ENCODE measurements around the gene TCIRG1. TPM values are rescaled to one million over a fixed set of nuclear protein-coding genes. Genes with fewer than 3 reads are reported as not detected.

Gene TCIRG1
- total and polyA plus RNA-seq, 2 of the 13 experiments (the other 11 are each of a cell fraction or from before 2014, with no cell fraction given) = 48.0 to 69.6 TPM

- in situ Hi-C loops (cut with HindIII; ENCODE audit: extremely low pct_ligation_motif_present, low pct_unique_long_range_greater_than_20kb) = no loop called here
- intact Hi-C loops (cut with micrococcal nuclease; ENCODE audit: unreplicated experiment) = no loop called here
- H3K79me2 ChIP-seq (ENCODE audit: insufficient read depth, low read length) = peaks cover 17% of the 10 kb centered on the region
- H3K27ac ChIP-seq (ENCODE audit: extremely low read length, insufficient read depth, low read length) = peak overlapping the region; percentile 95
- H3K4me1 ChIP-seq (ENCODE audit: insufficient read depth, low read length) = peaks cover 30% of the 10 kb centered on the region
- peaks cover 2 to 3% of the 10 kb centered on the region in 2 experiments; a peak in 3 of 5 replicates for H3K36me3 ChIP-seq (replicated peaks in 1 of 2; ENCODE audit: control insufficient read depth in 1 of 2, insufficient read depth in 2 of 2, low read length in 2 of 2)
- H3K4me3 ChIP-seq (replicated peaks in 1 of 3; ENCODE audit: insufficient read depth in 1 of 3, low read depth in 2 of 3, low read length in 3 of 3) = peak overlapping the region; percentile 76 to 84 (median 78)
- ATAC-seq (peak; percentile 29), DNase-seq (ENCODE audit: low spot score) (peak; percentile 63), FAIRE-seq (peak; percentile 64)
- H2AFZ ChIP-seq (ENCODE audit: low read length) = no peak overlapping the region
- peak overlapping the region; percentile 99 for H3K4me2 ChIP-seq (ENCODE audit: low read depth, low read length)
- H3K27me3 ChIP-seq (ENCODE audit: control insufficient read depth in 1 of 2, insufficient read depth in 2 of 2, low read length in 2 of 2) = no peaks in the 10 kb centered on the region
- POLR2A ChIA-PET = interaction anchor here (0.9 to 3.5 kb wide), 10 partner anchors 11 to 107 kb away, joined by 3 to 17 read pairs (median 10); partner anchors contain the start of genes ALDH3B1 and NDUFS8
- TF ChIP-seq CHD4 (IDR thresholded peaks at IDR 0.05; ENCODE audit: borderline replicate concordance, low read length) (0 out of 2 replicates have a peak, but pooled peaks have one; percentile 2), GRHL1 (CRISPR knock-in tag; conservative IDR thresholded peaks at IDR 0.05) (no peak), NCOR1 (IDR thresholded peaks at IDR 0.05; ENCODE audit: borderline replicate concordance, low read length) (0 out of 2 replicates have a peak, but pooled peaks have one; percentile 27), TGIF2 (CRISPR knock-in tag; IDR thresholded peaks at IDR 0.05) (0 out of 2 replicates have a peak, but pooled peaks have one; percentile 27), ZMYM3 (CRISPR knock-in tag; IDR thresholded peaks at IDR 0.05) (0 out of 2 replicates have a peak, but pooled peaks have one; percentile 14), ZNF333 (CRISPR knock-in tag; IDR thresholded peaks at IDR 0.05; ENCODE audit: borderline replicate concordance) (0 out of 2 replicates have a peak, but pooled peaks have one; percentile 36), NKX3-1 (CRISPR knock-in tag; IDR thresholded peaks at IDR 0.05) (no peak), KMT2B (CRISPR knock-in tag; IDR thresholded peaks at IDR 0.05) (0 out of 2 replicates have a peak, but pooled peaks have one; percentile 1), GTF2F1 (IDR thresholded peaks at IDR 0.05; ENCODE audit: low read length) (no peak), ZNF816 (CRISPR knock-in tag; IDR thresholded peaks at IDR 0.05; ENCODE audit: borderline replicate concordance) (0 out of 2 replicates have a peak, but pooled peaks have one; percentile 82), HMGXB4 (CRISPR knock-in tag; IDR thresholded peaks at IDR 0.05; ENCODE audit: borderline replicate concordance in 1 of 2, low read depth in 1 of 2) (0 out of 4 replicates have a peak, but pooled peaks of 1 of the 2 experiments have one; percentile 2), HNF4A (CRISPR knock-in tag; IDR thresholded peaks at IDR 0.05) (peak; percentile 28; the same call in 1 of the 2 replicates), ZNF704 (CRISPR knock-in tag; IDR thresholded peaks at IDR 0.05; ENCODE audit: borderline replicate concordance) (0 out of 2 replicates have a peak, but pooled peaks have one; percentile 23), SRF (IDR thresholded peaks at IDR 0.05; ENCODE audit: low read depth, low read length) (peak; percentile 89), HNF4G (IDR thresholded peaks at IDR 0.05; ENCODE audit: borderline replicate concordance, low read depth, low read length) (no peak), HNF4G (CRISPR knock-in tag; IDR thresholded peaks at IDR 0.05; ENCODE audit: borderline replicate concordance, low read depth) (0 out of 2 replicates have a peak, but pooled peaks have one; percentile 3)
- TF ChIP-seq, protein P1, sequence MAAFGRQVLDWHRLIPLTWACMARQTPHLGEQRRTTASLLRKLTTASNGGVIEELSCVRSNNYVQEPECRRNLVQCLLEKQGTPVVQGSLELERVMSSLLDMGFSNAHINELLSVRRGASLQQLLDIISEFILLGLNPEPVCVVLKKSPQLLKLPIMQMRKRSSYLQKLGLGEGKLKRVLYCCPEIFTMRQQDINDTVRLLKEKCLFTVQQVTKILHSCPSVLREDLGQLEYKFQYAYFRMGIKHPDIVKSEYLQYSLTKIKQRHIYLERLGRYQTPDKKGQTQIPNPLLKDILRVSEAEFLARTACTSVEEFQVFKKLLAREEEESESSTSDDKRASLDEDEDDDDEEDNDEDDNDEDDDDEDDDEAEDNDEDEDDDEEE (CRISPR knock-in tag; IDR thresholded peaks at IDR 0.05) = no peak
- no TSS peak for BruUV-seq (replicated peaks)
- CTCF ChIA-PET (ENCODE audit: low intra/inter-chr PET ratio, low total read pairs) = no interaction called here
- no peaks in the 10 kb centered on the region for H3K9me3 ChIP-seq (ENCODE audit: low read length)
- no peaks in the 10 kb centered on the region for H4K20me1 ChIP-seq (ENCODE audit: insufficient read depth, low read length)
- H3K9ac ChIP-seq (ENCODE audit: insufficient read depth, low read depth, low read length) = peak overlapping the region; percentile 92
- WGBS (ENCODE audit: low lambda C conversion rate) = 0% methylated on average over 2 of the region's 10 CpGs
These were observed 781 bp downstream of the TCIRG1 start for GRCh38 chr11:68039526-68040086.

All from HepG2 (cell line).